HUDEP-2 (cell line): ENCODE data around the gene ZNF578.
"Not testable (repeated sequence)": the region's sequence is repeated elsewhere in the genome, so short reads cannot be mapped to it uniquely, and the experiment has no call there.

Experiments used
- DNase-seq, 76 experiments: peaks; one replicate each; lab custom pipeline; 2025; ENCODE audit not compliant: unreplicated experiment in 76 of 76; lab: John Stamatoyannopoulos, UW

Gene ZNF578

DNA sequence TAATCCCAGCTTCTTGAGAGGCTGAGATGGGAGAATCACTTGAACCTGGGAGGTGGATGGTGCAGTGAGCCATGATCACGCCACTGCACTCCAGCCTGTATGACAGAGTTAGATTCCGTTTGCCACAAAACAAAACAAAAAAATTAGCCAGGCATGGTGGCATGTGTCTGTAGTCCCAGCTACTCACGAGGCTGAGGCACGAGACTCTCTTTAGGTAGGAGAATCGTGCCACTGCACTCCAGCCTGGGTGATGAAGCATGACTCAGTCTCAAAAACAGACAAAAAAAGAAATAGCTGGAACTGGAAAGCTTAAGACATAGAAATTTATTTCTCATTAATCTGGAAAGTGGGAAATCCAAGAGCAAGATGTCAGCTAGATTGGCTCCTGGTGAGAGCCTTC, 53.9 kb downstream of the ZNF578 start:
- no peak for DNase-seq

DNA sequence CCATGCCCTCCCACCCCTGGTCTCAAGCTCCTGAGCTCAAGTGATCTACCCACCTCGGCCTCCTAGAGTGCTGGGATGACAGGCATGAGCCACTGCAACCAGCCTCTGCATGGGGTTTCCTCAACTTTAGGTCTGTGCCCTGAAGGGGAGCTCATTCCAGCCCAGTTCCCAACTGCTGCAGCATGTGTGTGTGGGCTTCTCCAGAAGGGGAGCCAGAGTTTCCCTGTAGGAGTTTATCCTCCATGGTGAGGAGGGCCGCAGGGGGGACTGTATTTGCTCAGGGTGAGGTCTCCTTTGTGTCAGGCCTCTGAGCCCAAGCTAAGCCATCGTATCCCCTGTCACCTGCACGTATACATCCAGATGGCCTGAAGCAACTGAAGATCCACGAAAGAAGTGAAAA, 62.8 kb downstream of the ZNF578 start:
- DNase-seq, result no peak

DNA sequence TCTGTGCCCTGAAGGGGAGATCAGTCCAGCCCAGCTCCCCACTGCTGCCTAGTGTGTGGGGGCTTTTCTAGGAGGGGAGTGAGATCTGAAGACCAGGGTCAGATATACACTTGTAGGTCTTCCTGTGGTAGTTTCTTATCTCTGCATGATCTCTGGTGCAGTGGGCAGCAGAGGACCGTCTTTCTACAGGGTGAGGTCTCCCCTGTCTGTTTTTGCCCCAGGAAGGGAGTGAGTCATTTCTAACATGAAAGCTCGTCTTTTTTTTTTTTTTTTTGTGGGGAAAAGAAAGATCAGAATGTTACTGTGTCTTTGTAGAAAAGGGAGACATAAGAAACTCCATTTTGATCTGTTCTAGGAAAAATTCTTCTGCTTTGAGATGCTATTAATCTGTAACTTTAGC, 65.3 kb downstream of the ZNF578 start:
- DNase-seq, result no peak

DNA sequence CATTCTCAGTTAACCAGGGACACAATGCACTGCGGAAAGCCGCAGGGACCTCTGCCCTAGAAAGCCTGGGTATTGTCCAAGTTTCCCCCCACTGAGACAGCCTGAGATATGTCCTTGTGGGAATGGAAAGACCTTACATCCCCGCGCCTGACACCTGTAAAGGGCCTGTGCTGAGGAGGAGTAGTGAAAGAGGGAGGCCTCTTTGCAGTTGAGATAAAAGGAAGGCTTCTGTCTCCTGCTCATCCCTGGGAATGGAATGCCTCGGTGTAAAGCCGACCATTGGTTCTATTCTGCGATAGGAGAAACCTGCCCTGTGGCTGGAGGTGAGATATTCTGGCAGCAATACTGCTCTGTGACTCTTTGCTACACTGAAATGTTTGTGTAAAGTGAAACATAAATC, 65.8 kb downstream of the ZNF578 start:
- DNase-seq, result not testable (repeated sequence)

DNA sequence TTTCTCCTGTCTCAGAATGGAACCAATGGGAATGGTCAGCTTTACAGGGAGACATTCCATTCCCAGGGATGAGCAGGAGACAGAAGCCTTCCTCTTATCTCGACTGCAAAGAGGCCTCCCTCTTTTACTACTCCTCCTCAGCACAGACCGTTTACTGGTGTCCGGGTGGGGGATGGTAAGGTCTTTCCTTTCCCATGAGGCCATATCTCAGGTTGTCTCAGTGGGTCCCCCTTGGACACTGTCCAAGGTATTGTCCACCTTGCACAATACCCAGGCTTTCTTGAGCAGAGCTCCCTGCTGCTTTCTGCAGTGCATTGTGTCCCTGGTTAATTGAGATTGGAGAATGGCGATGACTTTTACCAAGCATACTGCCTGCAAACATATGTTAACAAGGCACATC, 66.7 kb downstream of the ZNF578 start:
- no peak for DNase-seq

DNA sequence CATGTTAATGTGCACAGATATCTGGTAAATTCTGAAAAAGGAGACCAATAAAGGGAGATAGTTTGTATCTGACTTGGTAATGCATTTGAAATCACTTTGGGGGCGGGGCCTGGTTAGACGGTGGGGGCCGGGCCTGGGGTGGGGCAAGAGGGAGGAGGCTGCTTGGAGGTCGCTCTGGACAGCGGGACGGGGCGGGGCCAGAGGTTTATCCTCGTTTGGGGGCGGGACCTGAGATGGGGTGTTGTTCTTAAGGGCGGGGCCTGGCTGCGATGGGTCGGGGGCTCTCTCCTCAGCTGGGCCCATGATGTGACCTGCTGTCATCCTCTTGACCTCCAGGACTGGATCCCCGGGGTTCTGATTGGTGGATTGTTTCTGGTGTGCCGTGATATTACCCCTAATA, 69.2 kb downstream of the ZNF578 start:
- no peak for DNase-seq

DNA sequence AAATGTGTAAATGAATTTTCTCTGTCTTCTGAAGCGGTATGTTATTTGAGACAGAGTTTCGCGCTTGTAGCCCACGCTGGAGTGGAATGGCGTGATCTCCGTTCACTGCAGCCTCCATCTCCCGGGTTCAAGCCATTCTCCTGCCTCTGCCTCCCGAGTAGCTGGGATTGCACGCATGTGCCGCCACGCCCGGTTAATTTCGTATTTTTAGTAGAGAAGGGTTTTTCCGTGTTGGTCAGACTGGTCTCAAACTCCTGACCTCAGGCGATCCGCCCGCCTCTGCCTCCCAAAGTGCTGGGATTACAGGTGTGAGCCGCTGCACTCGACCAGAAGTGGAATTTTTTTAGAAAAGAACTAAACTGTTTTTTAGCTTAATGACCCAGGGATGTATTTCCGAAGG, 70.7 kb downstream of the ZNF578 start:
- no peak for DNase-seq

DNA sequence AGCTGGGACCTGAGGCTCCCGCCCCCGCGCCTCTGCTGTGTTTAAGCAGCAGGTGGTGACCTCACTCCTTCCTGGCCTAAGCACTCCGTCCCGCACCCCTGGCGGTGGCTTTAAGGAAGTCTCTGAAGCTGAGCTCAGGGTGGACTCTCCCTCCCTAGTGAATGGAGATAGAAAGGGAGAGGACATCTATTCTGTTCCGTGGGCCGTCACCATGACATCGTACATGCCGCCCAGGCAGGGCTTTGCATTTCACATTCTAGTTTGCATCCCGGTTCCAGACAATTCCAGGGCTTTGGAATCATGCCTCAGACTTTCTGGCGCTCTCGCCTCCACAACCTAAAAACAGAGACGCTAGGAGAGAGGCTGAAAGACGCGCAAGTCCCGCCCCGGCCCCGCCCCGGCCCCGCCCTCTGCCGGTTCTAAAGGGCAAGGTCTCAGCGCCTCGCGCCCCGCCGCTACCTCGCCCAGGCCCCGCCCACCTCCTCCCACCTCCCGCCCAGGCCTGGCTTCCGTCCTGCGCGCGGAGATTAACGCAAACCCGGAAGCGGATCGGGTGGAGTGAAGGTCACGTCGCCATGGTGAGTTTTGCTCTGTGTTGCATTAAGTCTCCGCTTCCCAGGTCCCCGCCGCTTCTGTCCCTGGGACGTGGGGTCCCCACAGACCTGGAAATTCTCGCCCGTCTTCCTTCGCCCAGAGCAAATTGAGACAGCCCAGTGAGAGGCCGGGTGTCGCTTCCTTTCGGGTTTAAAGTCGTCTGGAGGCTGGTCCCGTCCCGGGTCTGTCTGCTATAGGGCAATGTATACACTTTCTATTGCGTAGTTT, 74.0 kb downstream of the ZNF578 start, which contains the start of gene ZNF808:
Gene ZNF808 (plus strand): TSS at position 535 of the 822 bp plus-strand sequence. CDS start 15,617 bp downstream, outside the sequence.
- DNase-seq, result peak; percentile 52 to 99 (median 95)

DNA sequence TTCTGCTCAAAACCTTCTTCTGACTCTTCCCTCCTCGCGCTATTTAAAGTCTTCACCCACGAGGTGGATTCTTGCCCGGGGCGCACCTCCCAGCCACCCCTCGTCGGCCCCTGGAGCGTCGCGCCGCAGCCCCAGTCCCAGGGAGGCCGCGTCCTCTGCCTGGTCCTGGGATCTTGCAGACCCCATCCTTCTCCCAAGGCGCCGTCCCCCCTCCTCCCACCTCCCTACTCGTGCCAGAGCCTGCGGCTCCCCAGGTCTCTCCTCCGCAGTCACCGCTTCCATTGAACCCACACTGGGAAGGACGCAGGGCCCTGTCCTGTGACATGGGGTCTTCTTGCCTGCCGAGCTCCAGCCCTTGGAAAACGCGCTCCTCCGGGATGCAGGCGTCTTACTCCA, 74.6 kb downstream of the ZNF578 start:
- DNase-seq, result peak in 3 of 76 experiments; percentile 25 to 39 (median 34)

DNA sequence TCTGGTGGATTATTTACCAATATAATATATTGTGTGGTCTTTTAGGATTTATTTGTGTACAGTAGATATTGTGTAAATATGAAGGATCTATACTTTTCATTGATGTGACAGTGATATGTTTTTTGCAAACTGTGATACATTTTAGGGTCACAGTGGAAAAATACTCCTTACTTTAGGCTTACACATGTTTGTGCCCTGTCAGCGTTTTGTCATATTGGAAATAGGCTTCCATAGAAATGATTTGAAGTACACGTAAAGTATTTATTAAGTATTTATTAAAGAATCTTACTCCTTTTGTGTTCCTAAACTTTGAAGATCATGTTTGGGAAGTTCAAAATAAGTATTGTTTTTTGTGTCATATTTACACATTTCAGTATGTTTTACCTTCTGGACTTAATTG, 79.1 kb downstream of the ZNF578 start:
- no peak for DNase-seq

DNA sequence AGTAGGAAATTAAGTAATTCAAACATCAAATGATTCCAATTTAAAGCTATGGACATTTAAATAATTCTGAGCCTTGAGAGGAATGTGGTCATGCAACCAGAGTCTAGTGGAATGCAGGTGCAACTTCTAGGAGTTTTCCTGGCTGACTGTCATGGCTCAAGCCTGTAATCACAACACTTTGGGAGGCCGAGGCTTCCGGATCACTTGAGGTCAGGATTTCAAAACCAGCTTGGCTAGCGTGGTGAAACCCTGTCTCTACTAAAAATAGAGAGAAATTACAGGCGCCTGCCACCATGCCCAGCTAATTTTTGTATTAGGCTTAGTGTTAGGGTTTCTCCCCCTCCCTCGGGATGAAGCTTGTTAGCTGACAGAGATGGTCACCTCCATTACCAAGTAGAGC, 80.5 kb downstream of the ZNF578 start:
- no peak for DNase-seq

DNA sequence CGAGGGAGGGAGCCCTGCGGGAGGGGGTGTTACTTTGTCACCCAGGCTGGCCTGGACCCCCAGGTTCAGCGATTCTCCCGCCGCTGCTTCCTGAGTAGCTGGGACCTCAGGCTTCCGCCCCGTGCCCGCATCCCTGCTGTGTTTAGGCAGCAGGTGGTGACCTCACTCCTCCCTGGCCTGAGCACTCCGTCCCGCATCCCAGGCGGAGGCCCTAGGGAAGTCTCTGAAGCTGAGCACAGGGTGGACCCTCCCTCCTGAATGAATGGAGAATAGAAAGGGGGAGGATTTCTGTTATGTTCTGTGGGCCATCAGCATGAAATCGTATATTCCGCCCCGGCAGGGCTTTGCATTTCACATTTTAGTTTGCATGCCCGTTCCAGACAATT, 82.0 kb downstream of the ZNF578 start:
- DNase-seq, result peak in 1 of 76 experiments; percentile 29

DNA sequence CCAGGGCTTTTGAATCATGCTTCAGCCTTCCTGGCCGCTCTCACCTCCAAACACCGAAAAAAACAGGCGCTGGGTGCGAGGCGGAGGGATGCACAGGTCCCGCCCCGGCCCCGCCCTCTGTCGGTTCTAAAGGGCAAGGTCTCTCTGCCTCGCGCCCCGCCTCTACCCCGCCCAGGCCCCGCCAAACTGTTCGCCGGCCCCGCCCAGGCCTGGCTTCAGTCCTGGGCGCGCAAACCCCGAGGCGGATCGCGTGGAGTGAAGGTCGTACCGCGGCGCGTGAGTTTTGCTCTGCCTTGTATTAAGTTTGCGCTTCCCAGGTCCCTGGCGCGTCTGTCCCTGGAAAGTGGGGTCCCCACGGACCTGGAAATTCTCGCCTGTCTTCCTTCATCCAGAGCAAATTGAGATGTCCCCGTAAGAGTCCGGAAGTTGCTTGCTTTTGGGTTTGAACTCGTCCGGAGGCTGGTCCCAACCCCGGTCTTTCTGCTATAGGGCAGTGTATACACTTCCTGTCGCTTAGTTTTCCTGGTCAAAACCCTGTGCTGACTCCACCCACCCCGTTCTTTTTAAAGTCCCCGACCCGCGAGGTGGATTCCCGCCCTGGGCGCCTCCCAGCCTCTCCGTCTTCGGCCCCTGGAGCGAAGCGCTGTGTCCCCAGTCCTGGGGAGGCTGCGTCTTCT, 82.6 kb downstream of the ZNF578 start:
- peak in 64 of 76 experiments; percentile 10 to 94 (median 83) for DNase-seq

DNA sequence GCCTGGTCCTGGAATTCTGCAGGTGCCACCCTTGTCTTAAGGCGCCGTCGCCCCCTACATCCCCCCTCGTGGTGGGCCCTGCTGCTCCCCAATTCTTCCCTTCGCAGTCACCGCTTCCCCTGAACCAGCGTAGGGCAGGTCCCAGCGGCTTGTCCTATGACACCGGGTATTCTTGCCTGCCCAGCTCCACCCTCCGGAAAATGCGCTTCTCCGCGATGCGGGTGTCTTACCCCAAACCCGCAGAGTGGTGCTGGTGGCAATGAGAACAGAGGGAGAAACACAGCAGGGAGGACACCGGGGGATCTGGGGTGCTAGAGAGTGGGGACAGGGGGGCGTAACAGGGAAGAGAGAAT, 83.1 kb downstream of the ZNF578 start:
- DNase-seq, result peak in 20 of 76 experiments; percentile 1 to 48 (median 33)

DNA sequence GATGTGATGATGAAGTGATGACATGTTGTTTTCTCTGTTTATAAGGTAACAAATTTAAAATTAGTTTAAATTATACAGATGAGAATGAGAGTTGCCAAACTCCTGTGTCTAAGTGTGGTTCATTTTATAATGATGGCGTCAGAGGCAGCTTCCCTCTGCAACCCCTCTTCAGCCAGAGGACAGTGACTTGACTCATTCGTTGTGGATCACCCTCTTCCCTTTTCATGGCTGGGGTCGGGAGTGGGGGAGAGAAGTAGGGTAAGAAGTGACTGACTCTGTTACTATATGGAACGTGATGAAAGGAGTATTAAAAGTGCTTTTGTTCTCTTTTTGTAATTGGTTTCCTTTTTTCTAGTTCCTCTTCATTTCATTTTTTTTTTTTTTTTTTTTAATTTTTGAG, 85.5 kb downstream of the ZNF578 start:
- DNase-seq, result not testable (repeated sequence)

DNA sequence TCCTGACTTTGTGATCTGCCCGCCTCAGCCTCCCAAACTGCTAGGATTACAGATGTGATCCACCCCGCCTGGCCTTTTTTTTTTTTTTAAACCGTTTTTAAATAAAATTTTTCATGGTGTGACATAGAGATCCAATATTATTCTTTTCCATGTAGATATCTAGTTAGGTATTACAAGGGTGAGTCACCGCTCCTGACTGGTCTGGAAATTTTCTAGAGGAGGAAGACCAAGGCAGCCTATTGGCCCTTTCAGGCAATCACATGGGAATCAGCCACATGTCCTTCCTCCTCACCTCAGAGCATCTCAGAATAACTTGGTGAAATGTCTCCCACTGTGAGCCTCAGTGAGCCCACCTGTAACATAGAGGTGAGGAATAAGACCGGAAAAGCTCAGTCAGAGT, 87.8 kb downstream of the ZNF578 start:
- DNase-seq, result not testable (repeated sequence)

DNA sequence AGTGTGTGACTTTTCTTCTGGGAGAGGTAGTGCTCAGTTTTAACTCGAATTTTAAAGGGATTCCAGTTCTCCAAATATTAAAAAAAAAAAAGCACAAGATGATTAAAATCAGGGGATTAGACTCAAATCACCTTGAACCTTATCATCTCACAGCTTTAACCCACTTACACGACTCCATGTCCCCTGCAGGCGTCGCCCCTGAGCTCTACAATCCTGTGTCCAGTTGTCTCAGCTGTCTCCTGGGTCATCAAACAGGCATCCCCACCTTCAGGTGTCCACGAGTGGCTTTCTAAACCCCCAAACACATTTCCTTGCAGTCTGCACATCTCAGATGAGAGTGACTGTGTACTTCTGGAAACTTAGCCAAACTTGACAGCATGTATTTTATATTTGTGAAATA, 88.3 kb downstream of the ZNF578 start:
- no peak for DNase-seq

DNA sequence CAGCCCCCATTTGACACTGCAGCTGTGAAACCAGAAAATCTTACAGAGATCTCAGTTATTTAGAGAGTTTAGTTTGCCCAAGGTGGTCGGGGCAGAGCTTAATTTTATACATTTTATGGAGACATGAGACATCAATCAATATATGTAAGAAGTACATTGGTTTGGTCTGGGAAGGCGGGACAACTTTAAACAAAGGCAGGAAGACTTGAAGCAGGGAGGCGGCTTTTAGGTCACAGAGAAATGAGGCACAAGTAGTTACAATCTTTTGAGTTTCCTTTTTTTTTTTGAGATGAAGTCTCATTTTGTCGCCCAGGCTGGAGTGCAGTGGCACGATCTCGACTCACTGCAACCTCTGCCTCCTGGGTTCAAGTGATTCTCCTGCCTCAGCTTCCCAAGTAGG, 89.2 kb downstream of the ZNF578 start:
- DNase-seq, result not testable (repeated sequence)

DNA sequence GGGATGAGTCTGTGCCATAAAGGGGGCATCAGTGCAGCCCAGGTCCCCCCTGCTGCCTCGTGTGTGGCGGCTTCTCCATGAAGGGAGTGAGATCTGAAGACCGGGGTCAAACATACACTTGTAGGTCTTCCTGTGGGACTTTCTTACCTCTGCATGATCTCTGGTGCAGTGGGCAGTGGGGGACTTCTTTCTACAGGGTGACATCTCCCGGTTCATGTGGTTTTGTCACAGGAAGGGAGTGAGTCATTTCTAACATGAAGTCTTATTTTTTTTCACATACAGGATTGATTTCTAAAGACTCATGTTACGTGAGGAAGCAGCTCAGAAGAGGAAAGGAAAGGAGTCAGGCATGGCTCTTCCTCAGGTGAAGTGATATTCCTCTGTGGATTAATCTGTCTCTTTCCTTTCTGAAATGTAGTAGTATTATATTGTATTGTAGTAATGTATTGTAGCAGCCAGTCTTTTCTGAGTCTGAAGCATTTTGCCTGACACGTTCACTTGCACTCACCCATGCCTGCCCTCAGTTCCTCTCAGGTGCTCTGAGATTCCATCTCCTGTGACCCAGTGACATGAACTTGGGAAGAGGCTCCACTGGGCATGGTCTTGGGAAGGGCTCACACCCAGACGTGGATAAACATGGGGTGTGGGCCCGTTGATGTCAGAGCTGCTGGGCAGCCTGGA, 89.8 kb downstream of the ZNF578 start:
- DNase-seq, result no peak

DNA sequence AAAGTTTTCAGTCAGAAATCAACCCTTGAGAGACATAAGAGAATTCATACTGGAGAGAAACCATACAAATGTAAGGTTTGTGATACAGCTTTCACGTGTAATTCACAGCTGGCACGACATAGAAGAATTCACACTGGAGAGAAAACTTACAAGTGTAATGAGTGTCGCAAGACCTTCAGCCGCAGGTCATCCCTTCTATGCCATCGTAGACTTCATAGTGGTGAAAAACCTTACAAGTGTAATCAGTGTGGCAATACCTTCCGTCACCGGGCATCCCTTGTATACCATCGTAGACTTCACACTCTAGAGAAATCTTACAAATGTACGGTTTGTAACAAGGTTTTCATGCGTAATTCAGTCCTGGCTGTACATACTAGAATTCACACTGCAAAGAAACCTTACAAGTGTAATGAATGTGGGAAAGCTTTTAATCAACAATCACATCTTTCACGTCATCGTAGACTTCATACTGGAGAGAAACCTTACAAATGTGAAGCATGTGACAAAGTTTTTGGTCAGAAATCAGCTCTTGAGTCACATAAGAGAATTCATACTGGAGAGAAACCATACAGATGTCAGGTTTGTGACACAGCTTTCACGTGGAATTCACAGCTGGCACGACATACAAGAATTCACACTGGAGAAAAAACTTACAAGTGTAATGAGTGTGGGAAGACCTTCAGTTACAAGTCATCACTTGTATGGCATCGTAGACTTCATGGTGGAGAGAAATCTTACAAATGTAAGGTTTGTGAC, 101.0 kb downstream of the ZNF578 start:
- DNase-seq, result no peak
